DND-41 (cell line): Measurements from ENCODE around the gene CASR.

Experiments used
- CTCF ChIP-seq: IDR thresholded peaks from 2 replicates; pipeline ENCODE4 v1.5.1; 2012; ENCODE audit warnings: borderline replicate concordance, low read length, moderate library complexity, mild to moderate bottlenecking; ENCODE audit not compliant: poor library complexity, severe bottlenecking; ENCODE audit errors: extremely low read depth
- EZH2 ChIP-seq: IDR thresholded peaks from 3 replicates; pipeline ENCODE4 v1.6.1; 2012; ENCODE audit warnings: borderline replicate concordance, low read depth, mild to moderate bottlenecking, moderate library complexity, low read length, inconsistent platforms; ENCODE audit not compliant: severe bottlenecking

- TF ChIP-seq CTCF: no peak
- TF ChIP-seq EZH2: no peak
These were observed 46.7 kb downstream of the CASR start for GRCh38 chr3:122230174-122230573.
